ENCODE data around the gene ADAM22.

DNA sequence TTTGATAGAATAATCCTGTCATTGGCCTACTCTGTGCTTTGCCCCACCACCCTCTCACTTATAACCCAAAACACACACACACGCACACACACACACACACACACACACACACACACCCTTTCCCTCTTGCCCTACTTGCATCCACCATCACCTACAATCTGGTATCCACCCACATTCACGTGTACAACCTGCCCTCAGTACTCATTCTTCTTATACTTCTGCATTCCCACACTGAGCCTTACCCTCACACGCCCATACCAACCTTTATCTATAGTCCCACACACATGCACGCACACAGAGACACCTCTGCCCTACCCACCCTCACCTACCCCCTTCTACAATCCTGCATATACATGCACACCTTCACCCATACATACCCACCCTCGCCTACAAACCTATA is 296.6 kb downstream of the ADAM22 start:
- TF ChIP-seq EZH2 (IDR thresholded peaks at IDR 0.05; ENCODE audit: borderline replicate concordance, control insufficient read depth, low read depth, low read length) (no peak), ZZZ3 (IDR thresholded peaks at IDR 0.05; ENCODE audit: control insufficient read depth, insufficient read length, low read depth) (no peak), ZNF207 (IDR thresholded peaks at IDR 0.05; ENCODE audit: borderline replicate concordance) (no peak)

All from GM12878 (cell line).